Measurements from ENCODE around the gene MLYCD.

The MLYCD gene

DNA sequence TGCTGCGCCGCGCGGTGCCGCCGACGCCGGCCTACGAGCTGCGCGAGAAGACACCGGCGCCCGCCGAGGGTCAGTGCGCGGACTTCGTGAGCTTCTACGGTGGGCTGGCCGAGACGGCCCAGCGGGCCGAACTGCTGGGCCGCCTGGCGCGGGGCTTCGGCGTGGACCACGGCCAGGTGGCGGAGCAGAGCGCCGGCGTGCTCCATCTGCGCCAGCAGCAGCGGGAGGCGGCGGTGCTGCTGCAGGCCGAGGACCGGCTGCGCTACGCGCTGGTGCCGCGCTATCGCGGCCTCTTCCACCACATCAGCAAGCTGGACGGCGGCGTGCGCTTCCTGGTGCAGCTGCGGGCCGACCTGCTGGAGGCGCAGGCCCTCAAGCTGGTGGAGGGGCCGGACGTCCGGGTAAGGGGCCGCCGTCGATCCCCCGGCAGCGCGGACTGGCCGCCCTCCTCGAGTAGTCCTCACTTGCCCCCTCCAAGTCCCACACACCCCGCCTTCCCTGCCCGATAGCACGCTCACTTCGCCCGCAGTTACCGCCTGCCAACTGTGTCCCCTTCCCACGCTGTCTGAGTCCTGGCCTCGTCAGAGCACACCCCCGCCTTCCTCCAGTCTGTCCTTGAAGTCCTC is 470 bp downstream of the MLYCD start:
- DNase-seq (ENCODE audit: low read depth): no peak

GRCh38 chr16:83899978-83900377 is 1.1 kb downstream of the MLYCD start:
- no peak for DNase-seq (ENCODE audit: low read depth)

GRCh38 chr16:83900571-83900970 is 1.7 kb downstream of the MLYCD start:
- no peak for DNase-seq (ENCODE audit: low read depth)

GRCh38 chr16:83901101-83901500 is 2.2 kb downstream of the MLYCD start:
- no peak for DNase-seq (ENCODE audit: low read depth)

- DNase-seq (ENCODE audit: low read depth): no peak
These were observed 4.8 kb downstream of the MLYCD start for GRCh38 chr16:83903751-83904150.

GRCh38 chr16:83906683-83907082 is 7.8 kb downstream of the MLYCD start:
- DNase-seq (ENCODE audit: low read depth): no peak

GRCh38 chr16:83907111-83907510 is 8.2 kb downstream of the MLYCD start:
- DNase-seq (ENCODE audit: low read depth): no peak

GRCh38 chr16:83907631-83908250 is 8.8 kb downstream of the MLYCD start:
- DNase-seq (ENCODE audit: low read depth): no peak

GRCh38 chr16:83908798-83909197 is 9.9 kb downstream of the MLYCD start:
- no peak for DNase-seq (ENCODE audit: low read depth)

DNA sequence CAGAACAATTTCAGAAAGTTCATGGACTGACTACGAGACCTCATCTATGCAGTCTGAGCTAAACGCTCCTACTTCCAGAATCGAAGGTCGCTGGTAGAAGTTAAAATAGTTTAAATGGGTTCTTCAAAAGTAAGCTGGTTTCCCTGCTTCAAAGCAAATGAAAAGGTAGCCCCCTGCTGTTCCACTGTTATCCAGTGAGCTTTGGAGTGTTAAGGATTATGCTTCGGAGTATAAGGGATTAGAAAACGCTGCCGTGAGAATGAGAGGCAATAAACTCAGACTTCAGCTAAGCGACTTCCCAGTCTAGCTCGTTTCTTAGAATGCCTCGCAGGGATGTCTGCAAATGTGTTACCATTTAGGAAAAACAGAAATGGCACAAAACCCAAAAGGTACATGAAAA is 12.4 kb downstream of the MLYCD start:
- DNase-seq (ENCODE audit: low read depth): no peak

DNA sequence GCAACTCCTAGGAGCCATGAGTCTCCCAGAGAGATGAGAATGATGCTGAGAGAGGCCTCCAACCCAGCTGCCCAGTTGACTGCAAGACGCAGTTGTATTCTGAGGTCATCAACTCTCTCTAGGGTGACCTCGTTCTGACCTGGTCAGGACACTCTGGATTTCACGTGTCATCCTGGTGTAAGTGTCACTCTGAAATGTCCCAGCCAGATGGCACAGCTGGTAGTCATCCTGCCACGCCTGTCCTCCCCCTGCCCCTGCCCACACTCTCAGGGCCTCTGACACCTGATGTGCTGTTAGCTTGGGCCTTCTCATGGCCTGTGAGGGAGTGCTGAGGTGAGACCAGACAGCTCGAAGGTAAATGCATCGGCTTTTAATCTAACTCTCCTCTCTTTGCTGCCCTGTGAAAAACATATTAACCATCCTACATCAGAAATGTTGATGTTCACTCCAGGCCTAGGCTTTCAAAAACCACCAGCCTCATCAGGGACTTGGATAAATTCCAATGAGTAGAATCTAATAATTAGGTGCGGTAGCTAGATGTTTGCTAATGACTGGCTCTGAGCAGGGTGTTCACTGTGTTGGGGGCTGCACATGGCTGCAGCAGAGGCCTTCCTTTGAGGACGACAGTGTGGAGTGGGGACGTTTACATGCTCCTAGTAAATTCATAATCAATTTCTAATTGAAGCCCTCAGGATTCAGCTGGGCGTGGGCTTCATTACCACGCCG is 13.8 kb downstream of the MLYCD start:
- DNase-seq (ENCODE audit: low read depth): no peak

- no peak for DNase-seq (ENCODE audit: low read depth)
These were observed 14.3 kb downstream of the MLYCD start for GRCh38 chr16:83913245-83913633.

- DNase-seq (ENCODE audit: low read depth): no peak
These were observed 15.3 kb downstream of the MLYCD start for GRCh38 chr16:83914091-83914710.

- DNase-seq (ENCODE audit: low read depth): no peak
These were observed 16.2 kb downstream of the MLYCD start for GRCh38 chr16:83915081-83915480.

DNA sequence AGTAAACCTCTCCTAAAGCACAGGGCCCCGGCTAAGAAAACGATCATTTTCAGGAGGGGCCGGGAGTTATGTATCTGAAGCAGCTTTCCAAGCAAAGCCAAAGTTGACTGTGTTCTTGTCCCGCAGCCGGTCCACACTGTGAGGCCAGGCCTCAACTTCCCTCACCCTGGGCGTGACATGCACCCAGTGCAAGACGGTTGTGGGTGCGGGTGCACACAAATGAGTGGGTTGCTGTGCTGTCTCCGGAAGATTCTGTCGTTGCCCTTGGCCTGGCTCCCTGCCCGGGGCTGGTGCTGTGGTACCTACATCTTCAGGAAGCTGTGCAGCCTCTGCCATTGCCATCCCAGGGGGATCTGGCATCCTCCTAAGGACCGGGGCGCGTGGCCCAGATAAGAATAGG is 16.6 kb downstream of the MLYCD start:
- no peak for DNase-seq (ENCODE audit: low read depth)

DNA sequence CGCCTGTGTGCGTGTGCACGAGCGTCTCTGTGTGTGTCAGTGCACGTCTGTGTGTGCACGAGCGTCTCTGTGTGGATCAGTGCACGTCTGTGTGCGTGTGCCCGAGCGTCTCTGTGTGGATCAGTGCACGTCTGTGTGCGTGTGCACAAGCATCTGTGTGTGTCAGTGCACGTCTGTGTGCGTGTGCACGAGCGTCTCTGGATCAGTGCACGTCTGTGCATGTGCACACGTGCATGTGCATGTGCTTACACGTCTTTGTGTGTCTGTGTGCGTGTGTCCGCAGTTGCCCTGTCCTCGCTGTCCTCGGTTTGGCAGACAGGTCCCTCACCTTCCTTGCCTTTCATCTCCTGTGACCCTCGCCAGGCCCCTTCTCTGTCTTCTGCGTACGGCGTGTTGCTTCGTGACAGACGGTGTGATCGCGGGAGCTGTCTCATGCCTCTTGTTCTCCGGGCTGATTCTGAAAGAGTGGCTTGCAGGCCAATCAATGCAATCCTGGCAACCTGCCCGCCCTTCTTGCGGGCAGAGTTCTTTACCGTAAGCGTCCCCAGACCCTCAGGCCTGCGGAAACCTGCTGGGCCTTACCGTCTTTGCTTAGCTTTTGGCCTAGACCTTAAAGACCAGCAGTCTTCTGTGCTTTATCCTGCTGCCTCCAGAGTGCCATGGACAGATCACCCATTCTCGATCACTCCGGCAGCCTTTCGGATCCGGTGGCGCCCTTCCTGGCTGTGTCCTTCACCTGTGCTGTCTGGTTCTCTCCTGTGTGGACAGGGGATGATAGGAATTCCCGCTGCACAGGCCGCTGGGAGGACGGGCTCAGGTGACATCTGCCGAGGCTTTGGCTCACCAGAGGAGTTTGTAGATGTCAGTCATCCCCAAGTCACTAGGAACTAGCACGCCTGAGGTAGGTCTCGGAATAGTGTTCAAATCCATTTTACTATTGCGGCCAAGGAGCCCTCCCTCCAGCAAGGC is 18.5 kb downstream of the MLYCD start:
- no peak for DNase-seq (ENCODE audit: low read depth)

DNA sequence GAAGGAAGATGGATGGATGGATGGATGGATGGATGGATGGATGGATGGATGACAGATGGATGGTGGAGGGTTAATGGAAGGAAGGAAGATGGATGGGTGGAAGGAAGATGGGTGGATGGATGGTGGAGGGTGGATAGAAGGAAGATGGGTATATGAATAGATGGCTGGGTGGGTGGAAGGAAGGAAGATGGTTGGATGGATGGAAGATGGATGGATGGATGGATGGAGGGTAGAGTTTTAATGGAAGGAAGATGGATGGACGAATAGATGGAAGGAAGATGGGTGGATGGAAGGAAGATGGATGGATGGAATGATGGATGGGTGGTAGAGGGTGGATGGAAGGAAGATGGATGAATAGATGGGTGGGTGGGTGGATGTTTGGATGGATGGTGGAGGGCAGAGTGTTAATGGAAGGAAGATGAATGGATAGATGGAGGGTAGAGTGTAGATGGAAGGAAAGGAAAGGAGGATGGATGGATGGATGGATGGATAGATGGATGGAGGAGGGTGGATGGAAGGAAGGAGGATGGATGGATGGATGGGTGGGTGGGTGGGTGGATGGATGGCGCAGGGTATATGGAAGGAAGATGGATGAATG is 22.1 kb downstream of the MLYCD start:
- DNase-seq (ENCODE audit: low read depth): no peak

- no peak for DNase-seq (ENCODE audit: low read depth)
These were observed 24.9 kb downstream of the MLYCD start for GRCh38 chr16:83923581-83924365.

DNA sequence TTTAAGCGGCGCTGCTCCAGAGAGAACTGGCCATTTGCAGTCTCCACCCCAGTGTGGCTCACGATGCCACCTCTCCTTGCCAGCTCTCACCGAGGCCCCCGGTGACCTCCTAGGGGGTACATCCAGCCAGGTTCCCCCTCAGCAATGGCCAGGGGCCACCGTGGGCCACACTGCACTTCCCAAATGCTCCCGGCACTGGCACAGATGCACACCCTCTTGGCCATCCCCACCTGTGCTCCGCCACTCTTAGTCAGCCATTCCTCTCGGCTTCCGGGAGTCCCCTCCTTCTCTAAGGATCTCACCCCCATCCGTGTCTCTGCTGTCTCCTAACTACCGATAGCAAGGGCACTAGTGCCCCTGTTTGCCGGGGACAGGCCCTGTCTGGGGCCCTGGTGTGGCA is 25.8 kb downstream of the MLYCD start:
- DNase-seq (ENCODE audit: low read depth): no peak

DNA sequence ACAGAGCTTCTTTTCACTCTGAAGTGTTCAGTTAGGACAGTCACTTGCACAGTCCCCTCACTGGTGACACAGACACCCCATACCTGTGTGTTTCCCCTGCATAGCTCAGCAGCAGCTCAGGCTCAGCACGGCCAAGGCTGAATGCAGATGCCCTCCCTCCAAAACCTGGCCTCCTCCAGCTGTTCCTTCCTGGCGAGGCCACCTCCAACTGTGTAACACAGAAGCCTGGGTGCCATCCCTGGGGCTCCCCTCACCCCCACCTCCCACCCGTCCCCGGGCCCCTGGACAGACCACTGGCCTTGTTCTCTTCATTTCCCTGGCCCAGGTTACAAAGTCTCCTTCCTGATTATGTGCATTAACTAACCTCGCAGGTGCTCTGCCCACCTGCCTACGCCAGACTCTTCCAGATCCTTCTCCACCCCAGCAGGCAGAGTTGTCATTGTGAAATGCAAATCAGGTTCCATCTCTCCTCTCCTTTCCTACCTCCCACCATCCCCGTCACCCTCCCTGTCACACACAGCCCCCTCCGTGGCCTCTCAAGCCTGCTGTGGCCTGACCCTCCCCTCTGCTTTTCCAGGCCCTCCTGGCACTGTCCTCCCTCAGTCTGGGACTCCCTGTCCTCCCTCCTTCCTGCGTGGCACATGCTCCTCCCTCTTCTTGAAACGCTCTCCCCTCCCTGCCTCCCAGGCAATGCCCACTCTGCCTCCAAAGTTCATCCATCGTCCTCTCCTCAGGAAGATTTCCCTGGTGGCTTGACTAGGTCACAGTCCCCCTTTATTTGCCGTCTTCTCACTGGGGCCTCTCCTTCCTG is 26.4 kb downstream of the MLYCD start:
- DNase-seq (ENCODE audit: low read depth): no peak

Measured in HS-27A (cell line).